HG03571 (cell line): ENCODE data around the gene KRT85.

Source experiments
- ATAC-seq: cut with Tn5 transposase; IDR thresholded peaks from one replicate; pipeline ENCODE4 v1.9.1; 2021; ENCODE audit not compliant: unreplicated experiment

Gene KRT85

GRCh38 chr12:52369211-52369610, 1.9 kb upstream of the KRT85 start:
- no peak for ATAC-seq

GRCh38 chr12:52368508-52368907, 1.2 kb upstream of the KRT85 start:
- no peak for ATAC-seq

- ATAC-seq = no peak
Measured at GRCh38 chr12:52367876-52368275, 595 bp upstream of the KRT85 start.

- ATAC-seq = no peak
Measured at GRCh38 chr12:52364901-52365489, 2.3 kb downstream of the KRT85 start.

GRCh38 chr12:52364061-52364460, 3.2 kb downstream of the KRT85 start:
- no peak for ATAC-seq

GRCh38 chr12:52363111-52363679, 4.1 kb downstream of the KRT85 start:
- no peak for ATAC-seq

GRCh38 chr12:52362118-52362726, 5.1 kb downstream of the KRT85 start:
- no peak for ATAC-seq

- no peak for ATAC-seq
Measured at GRCh38 chr12:52361553-52361952, 5.7 kb downstream of the KRT85 start.

GRCh38 chr12:52360663-52361271, 6.5 kb downstream of the KRT85 start:
- ATAC-seq = no peak

- no peak for ATAC-seq
Measured at GRCh38 chr12:52360106-52360662, 7.1 kb downstream of the KRT85 start.

- no peak for ATAC-seq
Measured at GRCh38 chr12:52359621-52360061, 7.6 kb downstream of the KRT85 start.

GRCh38 chr12:52358575-52359350, 8.5 kb downstream of the KRT85 start:
- ATAC-seq = peak; percentile 90

GRCh38 chr12:52356762-52357580, 10.3 kb downstream of the KRT85 start:
- no peak for ATAC-seq

- ATAC-seq = no peak
Measured at GRCh38 chr12:52356031-52356761, 11.1 kb downstream of the KRT85 start.

- ATAC-seq = no peak
Measured at GRCh38 chr12:52355176-52355575, 12.1 kb downstream of the KRT85 start.

- no peak for ATAC-seq
Measured at GRCh38 chr12:52354200-52354599, 13.1 kb downstream of the KRT85 start.

GRCh38 chr12:52353766-52354165, 13.5 kb downstream of the KRT85 start:
- ATAC-seq = no peak

GRCh38 chr12:52352951-52353350, 14.3 kb downstream of the KRT85 start:
- ATAC-seq = no peak

GRCh38 chr12:52351196-52352059, 15.9 kb downstream of the KRT85 start:
- no peak for ATAC-seq
